HL-60 (cell line): ENCODE measurements around the gene RAB1A.
A peak's percentile ranks its signal among the peaks of the same experiment; 100 is the strongest.
"Not testable (repeated sequence)": the region's sequence is repeated elsewhere in the genome, so short reads cannot be mapped to it uniquely, and the experiment has no call there.

Experiments
- DNase-seq, 2 experiments: peaks; one replicate each; pipeline ENCODE4 v3.0.0-alpha.2; 2010 to 2020; ENCODE audit warnings: low read depth in 1 of 2, low spot score in 1 of 2
- H3K27ac ChIP-seq: fragments of 250-450 bp; sonication (Bioruptor Pico); replicated peaks from 2 replicates; pipeline ENCODE4 v1.5.1; 2020; ENCODE audit warnings: mild to moderate bottlenecking, moderate library complexity
- H3K27me3 ChIP-seq: fragments of 250-450 bp; sonication (Bioruptor Pico); 2 replicates; pipeline ENCODE4 v1.5.1; 2021; ENCODE audit warnings: mild to moderate bottlenecking, moderate library complexity; ENCODE audit not compliant: insufficient read depth, poor library complexity, severe bottlenecking
- H3K4me3 ChIP-seq: replicated peaks from 2 replicates; pipeline ENCODE4 v1.5.1; 2011; ENCODE audit warnings: mild to moderate bottlenecking, control low read depth, low read length; ENCODE audit not compliant: insufficient read depth
- GABPA ChIP-seq: IDR thresholded peaks from 2 replicates; pipeline ENCODE4 v1.6.1; 2012; ENCODE audit warnings: low read depth
- POLR2AphosphoS5 ChIP-seq: IDR thresholded peaks from 2 replicates; pipeline ENCODE4 v1.6.1; 2012; ENCODE audit warnings: low read depth
- SPI1 ChIP-seq: IDR thresholded peaks from 2 replicates; pipeline ENCODE4 v1.6.1; 2012; ENCODE audit warnings: low read depth, mild to moderate bottlenecking, borderline replicate concordance
- TF ChIP-seq, protein P1 (sequence below): IDR thresholded peaks from one replicate; pipeline ENCODE4 v1.5.1; 2011; ENCODE audit warnings: low read length, control low read depth, inconsistent platforms; ENCODE audit not compliant: insufficient read depth
- TF ChIP-seq, protein P2 (sequence below): IDR thresholded peaks from 2 replicates; pipeline ENCODE4 v1.6.1; 2012; ENCODE audit warnings: low read depth; ENCODE audit not compliant: insufficient replicate concordance

RAB1A gene

DNA sequence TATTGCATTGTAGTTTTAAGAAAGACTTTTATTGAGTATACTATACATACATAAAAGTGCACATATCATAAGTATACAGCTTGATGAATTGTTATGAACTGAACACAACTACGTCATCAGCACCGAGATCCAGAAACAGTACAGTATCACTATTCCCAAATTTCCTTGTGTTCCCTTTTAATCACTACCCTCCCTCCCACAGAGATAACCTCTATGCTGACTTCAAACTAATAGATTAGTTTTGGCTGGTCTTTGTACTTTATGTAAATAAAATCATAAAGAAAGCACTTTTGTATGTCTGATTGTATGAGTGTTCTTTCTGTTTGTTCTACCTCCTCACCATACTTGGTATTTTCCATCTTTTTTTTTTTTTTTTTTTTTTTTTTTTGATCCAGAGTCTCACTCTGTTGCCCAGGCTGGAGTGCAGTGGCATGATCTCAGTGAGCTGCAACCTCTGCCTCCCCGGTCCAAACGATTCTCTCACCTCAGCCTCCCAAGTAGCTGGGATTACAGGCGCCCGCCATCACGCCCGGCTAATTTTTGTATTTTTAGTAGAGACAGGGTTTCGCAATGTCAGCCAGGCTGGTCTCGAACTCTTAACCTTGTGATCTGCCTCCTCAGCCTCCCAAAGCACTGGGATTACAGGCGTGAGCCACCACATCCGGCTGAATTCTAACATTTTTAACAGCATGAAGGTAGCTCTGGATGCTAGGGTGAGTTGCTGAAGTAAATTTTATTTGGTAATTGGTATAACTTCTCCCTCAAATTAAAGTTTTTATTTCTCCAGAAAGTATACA is 43.3 kb upstream of the RAB1A start:
- H3K27me3 ChIP-seq, result no peaks in the 10 kb centered on the region
- no peak for DNase-seq
- no peak overlapping the region for H3K4me3 ChIP-seq
- TF ChIP-seq GABPA (no peak), POLR2AphosphoS5 (no peak), SPI1 (no peak)
- TF ChIP-seq, protein P1, sequence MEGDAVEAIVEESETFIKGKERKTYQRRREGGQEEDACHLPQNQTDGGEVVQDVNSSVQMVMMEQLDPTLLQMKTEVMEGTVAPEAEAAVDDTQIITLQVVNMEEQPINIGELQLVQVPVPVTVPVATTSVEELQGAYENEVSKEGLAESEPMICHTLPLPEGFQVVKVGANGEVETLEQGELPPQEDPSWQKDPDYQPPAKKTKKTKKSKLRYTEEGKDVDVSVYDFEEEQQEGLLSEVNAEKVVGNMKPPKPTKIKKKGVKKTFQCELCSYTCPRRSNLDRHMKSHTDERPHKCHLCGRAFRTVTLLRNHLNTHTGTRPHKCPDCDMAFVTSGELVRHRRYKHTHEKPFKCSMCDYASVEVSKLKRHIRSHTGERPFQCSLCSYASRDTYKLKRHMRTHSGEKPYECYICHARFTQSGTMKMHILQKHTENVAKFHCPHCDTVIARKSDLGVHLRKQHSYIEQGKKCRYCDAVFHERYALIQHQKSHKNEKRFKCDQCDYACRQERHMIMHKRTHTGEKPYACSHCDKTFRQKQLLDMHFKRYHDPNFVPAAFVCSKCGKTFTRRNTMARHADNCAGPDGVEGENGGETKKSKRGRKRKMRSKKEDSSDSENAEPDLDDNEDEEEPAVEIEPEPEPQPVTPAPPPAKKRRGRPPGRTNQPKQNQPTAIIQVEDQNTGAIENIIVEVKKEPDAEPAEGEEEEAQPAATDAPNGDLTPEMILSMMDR, result no peak
- TF ChIP-seq, protein P2, sequence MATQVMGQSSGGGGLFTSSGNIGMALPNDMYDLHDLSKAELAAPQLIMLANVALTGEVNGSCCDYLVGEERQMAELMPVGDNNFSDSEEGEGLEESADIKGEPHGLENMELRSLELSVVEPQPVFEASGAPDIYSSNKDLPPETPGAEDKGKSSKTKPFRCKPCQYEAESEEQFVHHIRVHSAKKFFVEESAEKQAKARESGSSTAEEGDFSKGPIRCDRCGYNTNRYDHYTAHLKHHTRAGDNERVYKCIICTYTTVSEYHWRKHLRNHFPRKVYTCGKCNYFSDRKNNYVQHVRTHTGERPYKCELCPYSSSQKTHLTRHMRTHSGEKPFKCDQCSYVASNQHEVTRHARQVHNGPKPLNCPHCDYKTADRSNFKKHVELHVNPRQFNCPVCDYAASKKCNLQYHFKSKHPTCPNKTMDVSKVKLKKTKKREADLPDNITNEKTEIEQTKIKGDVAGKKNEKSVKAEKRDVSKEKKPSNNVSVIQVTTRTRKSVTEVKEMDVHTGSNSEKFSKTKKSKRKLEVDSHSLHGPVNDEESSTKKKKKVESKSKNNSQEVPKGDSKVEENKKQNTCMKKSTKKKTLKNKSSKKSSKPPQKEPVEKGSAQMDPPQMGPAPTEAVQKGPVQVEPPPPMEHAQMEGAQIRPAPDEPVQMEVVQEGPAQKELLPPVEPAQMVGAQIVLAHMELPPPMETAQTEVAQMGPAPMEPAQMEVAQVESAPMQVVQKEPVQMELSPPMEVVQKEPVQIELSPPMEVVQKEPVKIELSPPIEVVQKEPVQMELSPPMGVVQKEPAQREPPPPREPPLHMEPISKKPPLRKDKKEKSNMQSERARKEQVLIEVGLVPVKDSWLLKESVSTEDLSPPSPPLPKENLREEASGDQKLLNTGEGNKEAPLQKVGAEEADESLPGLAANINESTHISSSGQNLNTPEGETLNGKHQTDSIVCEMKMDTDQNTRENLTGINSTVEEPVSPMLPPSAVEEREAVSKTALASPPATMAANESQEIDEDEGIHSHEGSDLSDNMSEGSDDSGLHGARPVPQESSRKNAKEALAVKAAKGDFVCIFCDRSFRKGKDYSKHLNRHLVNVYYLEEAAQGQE, result no peak
- no peak overlapping the region for H3K27ac ChIP-seq

DNA sequence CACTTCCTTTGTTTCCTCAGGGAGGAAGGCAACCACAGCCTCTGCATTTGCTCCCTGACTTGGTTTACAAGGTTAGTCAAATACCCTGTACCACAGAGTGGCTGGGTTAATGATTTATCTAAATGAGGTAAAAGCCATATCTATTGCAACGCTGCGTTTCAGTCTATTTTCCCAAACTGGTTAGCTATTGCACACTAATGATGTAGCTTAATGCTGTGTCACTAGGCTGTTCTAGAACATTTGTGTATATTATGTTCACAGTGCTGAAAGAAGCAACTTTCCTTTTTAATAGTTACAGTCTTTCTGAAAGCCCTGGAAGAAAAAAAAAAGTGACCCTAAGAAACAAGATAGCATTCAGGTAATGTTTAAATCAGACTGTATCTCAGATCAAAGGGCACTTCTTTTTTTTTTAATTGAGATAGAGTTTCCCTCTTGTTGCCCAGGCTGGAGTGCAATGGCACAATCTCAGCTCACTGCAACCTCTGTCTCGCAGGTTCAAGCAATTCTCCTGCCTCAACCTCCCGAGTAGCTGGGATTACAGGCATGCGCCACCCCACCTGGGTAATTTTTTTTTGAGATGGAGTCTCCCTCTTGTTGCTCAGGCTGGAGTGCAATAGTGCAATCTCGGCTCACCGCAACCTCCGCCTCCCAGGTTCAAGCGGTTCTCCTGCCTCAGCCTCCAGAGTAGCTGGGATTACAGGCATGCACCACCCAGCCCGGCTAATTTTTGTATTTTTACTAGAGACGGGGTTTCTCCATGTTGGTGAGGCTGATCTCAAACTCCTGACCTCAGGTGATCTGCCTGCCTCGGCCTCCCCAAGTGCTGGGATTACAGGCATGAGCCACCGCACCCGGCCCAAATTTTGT is 40.9 kb upstream of the RAB1A start:
- H3K27me3 ChIP-seq, H3K27ac ChIP-seq, DNase-seq, H3K4me3 ChIP-seq: not testable (repeated sequence)

DNA sequence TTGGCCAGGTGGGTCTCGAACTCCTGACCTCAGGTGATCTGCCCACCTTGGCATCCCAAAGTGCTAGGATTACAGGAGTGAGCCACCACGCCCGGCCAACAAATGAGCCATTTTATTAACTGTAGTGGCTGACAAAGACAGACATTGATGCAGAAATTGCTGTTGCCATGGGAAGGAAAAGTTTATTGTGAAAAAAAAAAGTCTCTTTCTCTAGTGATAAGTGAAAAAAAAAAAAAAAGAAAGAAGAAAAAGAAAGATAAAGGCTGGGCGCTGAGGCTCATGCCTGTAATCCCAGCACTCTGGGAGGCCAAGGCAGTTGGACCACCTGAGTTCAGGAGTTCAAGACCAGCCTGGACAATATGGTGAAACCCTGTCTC is 39.8 kb upstream of the RAB1A start:
- H3K4me3 ChIP-seq, result no peak overlapping the region
- no peak for TF ChIP-seq GABPA
- no peak for TF ChIP-seq POLR2AphosphoS5
- TF ChIP-seq, protein P1, result no peak
- TF ChIP-seq, protein P2, result no peak
- no peak for TF ChIP-seq SPI1
- no peak overlapping the region for H3K27ac ChIP-seq
- no peaks in the 10 kb centered on the region for H3K27me3 ChIP-seq
- DNase-seq, result no peak

DNA sequence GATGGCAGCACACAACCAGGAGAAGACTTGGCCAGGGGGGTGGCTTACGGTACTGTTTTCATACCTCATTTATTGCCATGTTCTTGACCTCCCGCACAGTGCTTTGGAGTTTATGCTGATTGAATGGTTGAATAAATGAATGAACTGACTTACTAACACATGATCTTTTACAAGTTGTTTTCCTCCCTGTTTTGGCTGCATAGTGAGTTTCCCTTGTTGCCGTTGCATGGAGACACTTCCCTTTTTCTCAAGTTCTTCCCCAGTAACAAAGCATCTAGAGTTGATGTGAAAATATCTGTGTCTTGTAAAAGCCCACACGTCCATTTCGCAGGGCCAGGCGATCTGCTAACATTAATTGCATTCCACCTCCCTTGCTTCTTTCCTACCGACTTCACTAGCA is 35.7 kb upstream of the RAB1A start:
- H3K27ac ChIP-seq, result peak overlapping the region; percentile 72
- H3K27me3 ChIP-seq, result no peaks in the 10 kb centered on the region
- DNase-seq, result peak in 1 of 2 experiments; percentile 61
- H3K4me3 ChIP-seq, result no peak overlapping the region
- TF ChIP-seq SPI1, result peak; percentile 99
- TF ChIP-seq, protein P2, result no peak
- no peak for TF ChIP-seq GABPA
